Measurements from ENCODE around the gene TNFSF13. TPM values are rescaled to one million over a fixed set of nuclear protein-coding genes. Genes with fewer than 3 reads are reported as not detected.

Gene TNFSF13
- total and polyA plus RNA-seq, 2 of the 4 experiments (the other 2 are of a cell fraction), result 1.3 TPM; not detected in 1

DNA sequence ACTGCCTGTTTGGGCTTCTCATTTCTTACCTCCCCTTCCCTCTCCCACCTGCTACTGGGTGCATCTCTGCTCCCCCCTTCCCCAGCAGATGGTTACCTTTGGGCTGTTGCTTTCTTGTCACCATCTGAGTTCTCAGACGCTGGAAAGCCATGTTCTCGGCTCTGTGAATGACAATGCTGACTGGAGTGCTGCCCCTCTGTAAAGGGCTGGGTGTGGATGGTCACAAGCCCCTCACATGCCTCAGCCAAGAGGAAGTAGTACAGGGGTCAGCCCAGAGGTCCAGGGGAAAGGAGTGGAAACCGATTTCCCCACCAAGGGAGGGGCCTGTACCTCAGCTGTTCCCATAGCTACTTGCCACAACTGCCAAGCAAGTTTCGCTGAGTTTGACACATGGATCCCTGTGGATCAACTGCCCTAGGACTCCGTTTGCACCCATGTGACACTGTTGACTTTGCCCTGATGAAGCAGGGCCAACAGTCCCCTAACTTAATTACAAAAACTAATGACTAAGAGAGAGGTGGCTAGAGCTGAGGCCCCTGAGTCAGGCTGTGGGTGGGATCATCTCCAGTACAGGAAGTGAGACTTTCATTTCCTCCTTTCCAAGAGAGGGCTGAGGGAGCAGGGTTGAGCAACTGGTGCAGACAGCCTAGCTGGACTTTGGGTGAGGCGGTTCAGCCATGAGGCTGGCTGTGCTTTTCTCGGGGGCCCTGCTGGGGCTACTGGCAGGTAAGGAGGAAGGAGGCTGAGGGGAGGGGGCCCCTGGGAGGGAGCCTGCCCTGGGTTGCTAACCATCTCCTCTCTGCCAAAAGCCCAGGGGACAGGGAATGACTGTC lies 20.7 kb downstream of the TNFSF13 start, which contains the start of gene CD68:
Gene CD68, plus strand, starts transcription at position 638 of the 833 bp plus-strand sequence. Its CDS starts 40 bp downstream, at position 678.
- no TSS peak for BruUV-seq (replicated peaks)
- TF ChIP-seq MAFK (IDR thresholded peaks at IDR 0.05; ENCODE audit: low read depth, low read length) (no peak), POLR2A (IDR thresholded peaks at IDR 0.05; ENCODE audit: low read depth, low read length) (peak; percentile 94), CHD1 (IDR thresholded peaks at IDR 0.05; ENCODE audit: low read depth, low read length) (no peak), MAZ (IDR thresholded peaks at IDR 0.05; ENCODE audit: borderline replicate concordance, low read depth, low read length) (peak; percentile 26; the same call in 1 of the 2 replicates), FOS (IDR thresholded peaks at IDR 0.05; ENCODE audit: low read depth, low read length) (peak; percentile 30; the same call in 1 of the 2 replicates), SMC3 (IDR thresholded peaks at IDR 0.05; ENCODE audit: low read depth, low read length) (0 out of 2 replicates have a peak, but pooled peaks have one; percentile 9), RAD21 (IDR thresholded peaks at IDR 0.05; ENCODE audit: low read length) (no peak; the same call in 1 of the 2 replicates), CEBPB (IDR thresholded peaks at IDR 0.05; ENCODE audit: low read depth, low read length) (peak; percentile 97), RFX5 (IDR thresholded peaks at IDR 0.05; ENCODE audit: low read depth, low read length) (no peak), RCOR1 (IDR thresholded peaks at IDR 0.05; ENCODE audit: insufficient replicate concordance, low read length) (no peak), BHLHE40 (IDR thresholded peaks at IDR 0.05; ENCODE audit: low read depth, low read length) (no peak), MXI1 (IDR thresholded peaks at IDR 0.05; ENCODE audit: borderline replicate concordance, low read depth, low read length) (peak; percentile 86; the same call in 1 of the 2 replicates)
- TF ChIP-seq, protein P1, sequence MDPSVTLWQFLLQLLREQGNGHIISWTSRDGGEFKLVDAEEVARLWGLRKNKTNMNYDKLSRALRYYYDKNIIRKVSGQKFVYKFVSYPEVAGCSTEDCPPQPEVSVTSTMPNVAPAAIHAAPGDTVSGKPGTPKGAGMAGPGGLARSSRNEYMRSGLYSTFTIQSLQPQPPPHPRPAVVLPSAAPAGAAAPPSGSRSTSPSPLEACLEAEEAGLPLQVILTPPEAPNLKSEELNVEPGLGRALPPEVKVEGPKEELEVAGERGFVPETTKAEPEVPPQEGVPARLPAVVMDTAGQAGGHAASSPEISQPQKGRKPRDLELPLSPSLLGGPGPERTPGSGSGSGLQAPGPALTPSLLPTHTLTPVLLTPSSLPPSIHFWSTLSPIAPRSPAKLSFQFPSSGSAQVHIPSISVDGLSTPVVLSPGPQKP (IDR thresholded peaks at IDR 0.05; ENCODE audit: borderline replicate concordance, low read depth, low read length), result no peak
- TF ChIP-seq, protein P2, sequence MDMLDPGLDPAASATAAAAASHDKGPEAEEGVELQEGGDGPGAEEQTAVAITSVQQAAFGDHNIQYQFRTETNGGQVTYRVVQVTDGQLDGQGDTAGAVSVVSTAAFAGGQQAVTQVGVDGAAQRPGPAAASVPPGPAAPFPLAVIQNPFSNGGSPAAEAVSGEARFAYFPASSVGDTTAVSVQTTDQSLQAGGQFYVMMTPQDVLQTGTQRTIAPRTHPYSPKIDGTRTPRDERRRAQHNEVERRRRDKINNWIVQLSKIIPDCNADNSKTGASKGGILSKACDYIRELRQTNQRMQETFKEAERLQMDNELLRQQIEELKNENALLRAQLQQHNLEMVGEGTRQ (IDR thresholded peaks at IDR 0.05; ENCODE audit: low read depth, low read length), result peak; percentile 77

More for the DNA sequence above, 20.7 kb downstream of the TNFSF13 start, which contains the start of gene CD68:
- no peaks in the 10 kb centered on the region for H3K27me3 ChIP-seq (ENCODE audit: control insufficient read depth, insufficient read depth, low read length)
- intact Hi-C loops (cut with micrococcal nuclease) (no loop called here), in situ Hi-C loops (cut with MboI; ENCODE audit: low sequenced_read_pairs) (no loop called here), dilution Hi-C loops (cut with HindIII; ENCODE audit: low sequenced_read_pairs, unreplicated experiment) (no loop called here)
- peak within 1 kb of the TSS; percentile 70 for H2AFZ ChIP-seq (replicated peaks; ENCODE audit: low read length, poor library complexity)
- H3K4me3 ChIP-seq (ENCODE audit: insufficient read depth, low read depth, low read length), result peak within 1 kb of the TSS; percentile 1; the same call in 1 of the 2 replicates
- DNase-seq, result peak; percentile 91
- peak within 1 kb of the TSS; percentile 86 for H2AK9ac ChIP-seq (replicated peaks; ENCODE audit: low read depth, low read length, poor library complexity)
- H2BK120ac ChIP-seq (ENCODE audit: low read depth, low read length), result peak within 1 kb of the TSS; percentile 8; the same call in 1 of the 2 replicates
- H3K9me3 ChIP-seq (ENCODE audit: control insufficient read depth, insufficient read depth, low read length), result no peaks in the 10 kb centered on the region
- H3K4ac ChIP-seq (ENCODE audit: low read depth, low read length), result peak within 1 kb of the TSS; percentile 78
- H3K27ac ChIP-seq (ENCODE audit: insufficient read depth, low read length), result peak within 1 kb of the TSS; percentile 49
- H2AK5ac ChIP-seq (ENCODE audit: low read depth, low read length), result peak within 1 kb of the TSS; percentile 93
- H3K23ac ChIP-seq (ENCODE audit: low read depth, low read length), result peak within 1 kb of the TSS; percentile 48
- H2BK20ac ChIP-seq (ENCODE audit: low read depth, low read length), result no peak within 1 kb of the TSS; the same call in 1 of the 2 replicates
- peaks cover 13 to 83% of the 10 kb centered on the region in 2 experiments for H3K79me1 ChIP-seq (ENCODE audit: low read depth in 1 of 2, low read length in 2 of 2)
- H3K36me3 ChIP-seq (ENCODE audit: control insufficient read depth, insufficient read depth, low read length), result peaks cover 50% of the 10 kb centered on the region
- peak within 1 kb of the TSS; percentile 76 for H2BK5ac ChIP-seq (ENCODE audit: low read depth, low read length, poor library complexity, severe bottlenecking)
- H3K9me1 ChIP-seq (ENCODE audit: insufficient read depth, low read length), result peaks cover 21% of the 10 kb centered on the region
- ChIA-PET POLR2A (ENCODE audit: unreplicated experiment) (interaction anchor here (0.8 to 1.2 kb wide), 2 partner anchors 10 to 28 kb away, joined by 3 to 6 read pairs; no protein-coding TSS in a partner anchor), CTCF (interaction anchor here (1.3 kb wide), 1 partner anchor 109 kb away, joined by 4 read pairs; the partner anchor contains the start of genes TP53 and WRAP53)
- H3K4me2 ChIP-seq (ENCODE audit: low read depth, low read length), result peak within 1 kb of the TSS; percentile 23
- H3K14ac ChIP-seq (replicated peaks; ENCODE audit: low read depth, low read length), result peak within 1 kb of the TSS; percentile 81
- peak within 1 kb of the TSS; percentile 4; the same call in 2 of the 3 replicates for H2BK15ac ChIP-seq (ENCODE audit: low read depth, low read length)
- WGBS, 2 experiments (ENCODE audit: extremely low coverage in 2 of 2, insufficient read length in 1 of 2), result 0% methylated on average over 2 of the region's 7 CpGs; no CpG with 5 or more reads in 1 of the 2 experiments
- ATAC-seq (ENCODE audit: low read depth), result peak; percentile 56
- H3K9ac ChIP-seq (ENCODE audit: low read depth, low read length), result peak within 1 kb of the TSS; percentile 8
- peak within 1 kb of the TSS; percentile 63 for H4K91ac ChIP-seq (ENCODE audit: insufficient read depth, low read depth, low read length)
- H4K5ac ChIP-seq (ENCODE audit: low read depth, low read length), result peak within 1 kb of the TSS; percentile 72
- H3K4me1 ChIP-seq (ENCODE audit: control insufficient read depth, insufficient read depth, low read length), result peaks cover 32% of the 10 kb centered on the region
- H3K18ac ChIP-seq (ENCODE audit: low read depth, low read length), result peak within 1 kb of the TSS; percentile 3; the same call in 1 of the 2 replicates
- H4K20me1 ChIP-seq (ENCODE audit: insufficient read depth, low read length), result peaks cover 54% of the 10 kb centered on the region
- H3K56ac ChIP-seq (ENCODE audit: extremely low read depth, insufficient read depth, low read length), result no peak within 1 kb of the TSS
- H4K8ac ChIP-seq (ENCODE audit: low read depth in 2 of 2, low read length in 2 of 2), result peak within 1 kb of the TSS in 1 of 2 experiments; percentile 78; a peak in 2 of 4 replicates

Data from IMR-90 (cell line).